22Rv1 (cell line): ENCODE measurements around the gene MTOR.

Source experiments
- ZFX ChIP-seq: fragments of 450-650 bp; IDR thresholded peaks from 2 replicates; pipeline ENCODE4 v1.6.1; 2017; ENCODE audit warnings: antibody characterized with exemption, borderline replicate concordance
- TF ChIP-seq, protein P1 (sequence below): fragments of 450-650 bp; IDR thresholded peaks from 2 replicates; pipeline ENCODE4 v1.5.1; 2017; ENCODE audit warnings: mild to moderate bottlenecking

DNA sequence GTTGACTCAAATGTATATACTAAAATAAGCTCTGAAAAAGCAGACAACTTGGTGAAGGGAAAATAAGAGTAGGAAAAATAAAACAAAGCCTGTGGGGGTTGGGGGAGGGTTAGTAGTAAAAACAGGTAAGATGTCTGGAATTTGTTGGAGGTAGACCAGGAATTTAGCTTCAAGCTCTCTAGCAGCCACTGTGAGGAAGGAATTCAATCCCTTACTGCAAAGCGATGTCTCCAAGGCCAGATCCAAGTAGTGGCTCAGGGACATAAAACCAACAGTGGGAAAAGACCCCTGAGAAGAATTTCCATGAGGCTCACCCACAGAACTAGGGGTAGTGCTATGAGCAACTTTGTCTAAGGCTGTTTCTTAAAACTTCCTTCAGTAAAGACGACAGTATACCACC lies 65.4 kb downstream of the MTOR start:
- TF ChIP-seq ZFX: no peak
- TF ChIP-seq, protein P1, sequence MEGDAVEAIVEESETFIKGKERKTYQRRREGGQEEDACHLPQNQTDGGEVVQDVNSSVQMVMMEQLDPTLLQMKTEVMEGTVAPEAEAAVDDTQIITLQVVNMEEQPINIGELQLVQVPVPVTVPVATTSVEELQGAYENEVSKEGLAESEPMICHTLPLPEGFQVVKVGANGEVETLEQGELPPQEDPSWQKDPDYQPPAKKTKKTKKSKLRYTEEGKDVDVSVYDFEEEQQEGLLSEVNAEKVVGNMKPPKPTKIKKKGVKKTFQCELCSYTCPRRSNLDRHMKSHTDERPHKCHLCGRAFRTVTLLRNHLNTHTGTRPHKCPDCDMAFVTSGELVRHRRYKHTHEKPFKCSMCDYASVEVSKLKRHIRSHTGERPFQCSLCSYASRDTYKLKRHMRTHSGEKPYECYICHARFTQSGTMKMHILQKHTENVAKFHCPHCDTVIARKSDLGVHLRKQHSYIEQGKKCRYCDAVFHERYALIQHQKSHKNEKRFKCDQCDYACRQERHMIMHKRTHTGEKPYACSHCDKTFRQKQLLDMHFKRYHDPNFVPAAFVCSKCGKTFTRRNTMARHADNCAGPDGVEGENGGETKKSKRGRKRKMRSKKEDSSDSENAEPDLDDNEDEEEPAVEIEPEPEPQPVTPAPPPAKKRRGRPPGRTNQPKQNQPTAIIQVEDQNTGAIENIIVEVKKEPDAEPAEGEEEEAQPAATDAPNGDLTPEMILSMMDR: no peak
